Stimulated activated CD4-positive, alpha-beta T cell treated with anti-CD3 and anti-CD28 coated beads, Interleukin-4, amount 100 ng/mL, for 1 hour (primary cell): ENCODE measurements around the gene SESN3.

Source experiments
- DNase-seq: peaks from one replicate; pipeline ENCODE4 v3.0.0-alpha.2; 2020

SESN3 gene

DNA sequence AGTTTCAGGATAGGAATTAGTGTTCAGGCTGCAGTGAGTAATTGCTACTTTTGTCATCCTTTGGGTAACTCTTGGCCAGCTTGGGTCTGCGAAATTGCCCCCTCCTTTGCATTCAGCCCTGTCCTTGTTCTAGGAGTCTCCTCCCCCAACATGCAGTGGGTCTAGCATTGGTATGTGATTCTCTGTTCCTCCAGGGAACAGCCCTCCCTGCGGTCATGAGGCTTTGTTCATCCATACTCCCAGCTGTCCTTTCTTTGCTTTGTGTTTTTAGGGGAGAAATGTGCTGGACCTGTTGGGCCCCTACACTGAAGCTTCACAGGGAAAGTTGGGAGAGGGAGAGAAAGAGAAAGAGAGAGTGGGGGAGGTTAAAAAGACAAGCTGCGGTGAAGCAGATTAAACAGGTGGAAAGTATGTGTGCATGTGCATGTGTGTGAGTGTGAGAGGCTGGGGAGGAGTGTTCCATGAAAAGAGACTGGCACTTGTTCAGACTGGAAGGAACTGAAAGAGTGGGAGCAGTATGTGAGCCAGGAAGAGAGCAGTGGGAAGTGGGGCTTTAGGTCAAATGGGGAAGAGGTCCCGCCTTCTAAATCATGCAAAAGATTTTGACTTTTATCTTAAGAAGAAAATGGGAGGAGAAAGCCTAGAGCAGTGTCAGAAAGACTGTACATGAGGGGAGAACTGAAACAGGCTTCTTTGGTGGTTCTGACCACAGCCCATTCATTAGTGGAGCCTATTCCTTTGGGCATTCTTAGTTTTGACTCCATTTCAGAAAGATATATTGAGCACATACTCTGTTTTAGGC, 17.9 kb upstream of the SESN3 start:
- no peak for DNase-seq

DNA sequence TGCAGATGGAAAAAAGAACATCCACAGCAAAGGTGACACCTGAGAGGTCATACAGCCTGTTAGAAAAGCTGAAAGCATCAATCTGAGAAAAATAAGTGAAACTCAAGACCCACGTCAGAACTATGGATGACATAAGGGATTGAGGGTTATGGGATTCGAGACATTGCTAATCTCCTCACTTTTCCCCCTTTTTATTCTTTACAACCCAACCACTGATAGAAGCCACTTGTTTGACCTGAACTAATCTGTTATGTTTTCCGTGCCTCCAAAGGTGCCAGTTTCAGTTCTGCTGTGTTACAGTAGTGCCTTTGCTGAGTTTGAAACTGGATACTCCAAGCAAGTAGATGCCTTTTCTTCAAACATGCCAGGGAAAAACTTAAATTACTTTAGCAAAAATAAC, 16.9 kb upstream of the SESN3 start:
- no peak for DNase-seq

DNA sequence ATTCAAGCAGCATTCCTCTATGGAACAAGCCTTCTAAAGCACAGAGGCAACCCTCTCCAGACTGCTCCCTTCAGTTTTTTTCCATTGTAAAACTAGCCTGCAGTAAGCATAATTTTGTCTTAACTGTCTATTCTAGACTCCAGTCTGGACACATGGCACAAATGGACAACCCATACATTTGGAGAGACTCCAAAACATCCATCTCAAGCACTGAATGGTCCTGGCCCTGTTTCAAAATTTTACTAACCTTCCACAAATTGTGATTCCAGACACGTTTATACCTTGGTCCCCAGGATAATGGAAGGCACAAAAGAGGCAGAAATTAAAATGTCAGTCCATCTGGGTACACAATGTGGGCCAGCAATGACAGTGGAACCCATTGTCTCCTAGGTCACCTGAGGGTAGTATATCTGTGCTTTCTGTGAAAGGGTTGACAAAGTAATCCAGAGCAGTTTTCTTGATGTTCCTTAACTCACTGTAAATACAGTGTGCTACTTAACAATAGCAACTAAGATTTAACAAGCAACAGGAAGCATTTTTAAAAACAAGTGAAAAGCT, 16.2 kb upstream of the SESN3 start:
- DNase-seq: no peak

DNA sequence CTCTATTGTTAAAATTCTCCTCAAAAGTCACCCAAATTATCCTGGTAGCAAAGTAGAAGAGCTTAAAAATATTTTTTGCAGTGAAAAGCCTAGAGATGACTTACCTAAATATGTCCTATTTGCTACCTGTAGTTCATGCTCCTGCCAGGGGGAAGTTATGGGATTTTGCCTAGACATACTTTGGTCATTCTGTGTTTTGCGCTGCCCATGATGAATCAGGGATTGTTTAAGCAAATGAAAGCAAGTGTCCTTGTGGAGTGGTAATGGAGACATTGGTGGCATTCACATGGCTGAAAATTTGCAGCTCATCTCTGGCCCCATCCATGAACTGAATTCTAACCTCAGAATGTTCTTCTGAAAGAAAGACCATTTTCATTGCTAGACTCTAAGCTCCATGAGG, 14.6 kb upstream of the SESN3 start:
- no peak for DNase-seq

DNA sequence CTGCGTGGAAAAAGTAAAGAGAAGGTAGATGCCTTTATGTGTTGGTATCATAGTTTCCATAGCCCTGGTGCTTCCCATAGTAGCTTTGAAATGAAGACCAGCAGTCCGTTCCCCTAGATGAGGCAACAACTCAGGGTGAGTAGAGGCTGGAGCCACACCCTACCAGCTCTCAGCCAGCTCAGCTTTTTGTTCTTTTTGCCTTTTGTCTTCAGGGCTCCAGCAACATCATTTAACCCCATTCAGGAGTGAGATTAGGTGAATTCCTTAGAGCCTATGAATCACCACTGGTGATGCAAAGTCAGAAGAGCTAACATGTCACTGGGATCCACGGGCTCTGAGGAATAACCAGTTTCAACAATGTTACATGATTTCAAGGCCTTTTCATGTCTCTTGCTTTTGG, 14.0 kb upstream of the SESN3 start:
- no peak for DNase-seq

DNA sequence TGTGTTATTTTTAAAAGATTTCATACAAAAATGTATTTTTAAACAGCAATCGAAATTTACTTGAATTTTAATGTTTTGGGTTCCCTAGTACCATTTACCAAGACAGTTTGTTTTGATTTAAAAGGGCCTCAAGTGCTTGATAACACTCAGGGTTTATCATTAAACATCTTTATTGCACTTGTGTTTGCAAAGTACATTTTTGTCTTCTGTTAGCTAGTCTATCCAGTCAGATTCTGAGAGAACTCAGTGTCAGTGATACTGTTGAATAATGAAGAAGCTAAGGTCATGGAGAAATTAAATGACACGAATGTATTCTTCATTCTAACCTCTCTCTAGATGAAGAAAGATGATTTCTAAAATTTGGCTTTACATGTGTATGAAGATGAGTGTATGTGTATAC, 12.7 kb upstream of the SESN3 start:
- no peak for DNase-seq

DNA sequence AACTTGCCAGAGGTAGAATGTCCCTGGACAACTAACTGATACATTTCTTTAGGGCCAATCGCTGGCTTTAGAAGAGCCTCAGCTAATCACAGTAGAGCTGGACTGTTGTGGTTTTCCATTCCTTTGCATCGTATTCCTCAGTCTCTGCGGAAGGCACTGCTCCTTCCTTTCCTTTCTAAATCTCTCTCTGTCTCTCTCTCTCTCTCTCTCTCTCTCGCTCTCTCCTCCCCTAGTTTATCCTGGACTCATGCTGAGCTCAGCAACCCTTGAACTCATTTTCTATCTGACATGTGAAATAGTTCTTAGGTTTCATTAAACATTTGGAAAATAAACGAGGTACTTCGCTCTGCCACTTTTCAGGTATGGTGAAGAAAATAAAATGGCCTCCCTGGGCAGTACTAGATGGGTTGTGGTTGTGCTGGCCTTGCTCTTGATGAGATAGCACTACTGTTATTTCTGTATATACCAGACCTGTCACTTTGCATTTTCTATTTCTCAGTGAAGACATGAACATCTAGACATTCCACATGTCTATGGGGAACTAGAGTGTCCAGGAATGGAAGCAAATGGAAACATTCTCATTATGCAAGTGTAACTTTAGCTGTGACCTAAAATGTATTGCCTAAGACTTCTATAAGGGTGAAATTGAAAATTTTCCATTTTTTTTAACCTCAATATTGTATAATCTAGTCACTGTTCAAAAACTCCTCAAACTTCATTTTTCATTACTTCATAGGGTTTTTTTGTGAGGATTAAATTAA, 12.0 kb upstream of the SESN3 start:
- no peak for DNase-seq

DNA sequence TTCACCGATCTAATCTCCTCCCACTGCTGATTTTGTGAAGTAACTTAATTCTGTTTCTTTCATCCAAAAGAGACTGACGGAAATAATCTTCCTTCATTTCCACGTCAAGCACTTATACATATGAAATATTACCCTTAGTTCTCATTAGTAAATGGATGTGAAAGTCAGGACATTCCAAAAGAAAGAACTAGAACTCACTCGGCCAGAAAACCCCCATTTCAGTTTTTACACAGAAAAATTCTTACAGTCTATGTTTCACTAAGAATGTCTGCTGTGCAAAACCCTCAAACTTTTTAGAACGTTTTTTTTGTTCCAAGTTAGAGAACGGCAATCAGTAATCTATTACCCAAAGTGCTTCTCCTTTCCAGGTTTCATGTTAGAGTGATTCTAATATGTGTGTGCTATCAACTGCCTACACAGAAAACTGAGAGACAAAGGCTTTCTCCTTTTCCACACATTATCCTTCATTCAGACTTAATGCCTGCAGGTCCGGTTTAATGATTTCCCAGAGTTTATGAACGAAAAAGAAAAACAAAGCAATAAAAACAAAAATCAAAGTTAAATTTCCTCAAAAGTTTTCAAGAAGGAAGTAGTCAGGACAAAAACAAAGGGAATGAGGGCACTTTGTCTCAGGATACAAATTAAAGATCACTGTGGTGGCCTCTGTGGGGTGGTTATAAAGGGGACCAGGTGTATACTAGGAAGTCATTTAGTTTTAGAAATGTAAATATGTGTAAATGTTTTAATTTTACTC, 11.3 kb upstream of the SESN3 start:
- DNase-seq: no peak

DNA sequence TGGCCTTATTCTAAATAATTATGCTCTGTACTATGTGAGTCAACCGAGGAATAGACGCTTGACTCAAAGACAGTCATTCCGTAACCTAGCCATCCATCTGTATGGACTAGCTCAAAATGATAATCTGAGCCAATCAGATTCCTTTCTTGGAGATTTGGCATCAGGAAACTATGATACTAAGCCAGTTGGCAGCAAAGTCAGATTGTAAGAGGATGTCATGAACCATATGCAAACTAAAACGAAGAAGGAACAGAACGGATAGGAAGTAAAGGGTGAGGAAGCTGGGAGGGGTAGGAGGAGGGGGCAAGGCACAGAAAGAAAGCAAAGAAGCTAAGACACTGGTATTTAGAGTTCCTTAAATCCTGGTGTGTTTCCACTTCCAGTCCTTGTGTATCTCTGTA, 10.7 kb upstream of the SESN3 start:
- DNase-seq: no peak

DNA sequence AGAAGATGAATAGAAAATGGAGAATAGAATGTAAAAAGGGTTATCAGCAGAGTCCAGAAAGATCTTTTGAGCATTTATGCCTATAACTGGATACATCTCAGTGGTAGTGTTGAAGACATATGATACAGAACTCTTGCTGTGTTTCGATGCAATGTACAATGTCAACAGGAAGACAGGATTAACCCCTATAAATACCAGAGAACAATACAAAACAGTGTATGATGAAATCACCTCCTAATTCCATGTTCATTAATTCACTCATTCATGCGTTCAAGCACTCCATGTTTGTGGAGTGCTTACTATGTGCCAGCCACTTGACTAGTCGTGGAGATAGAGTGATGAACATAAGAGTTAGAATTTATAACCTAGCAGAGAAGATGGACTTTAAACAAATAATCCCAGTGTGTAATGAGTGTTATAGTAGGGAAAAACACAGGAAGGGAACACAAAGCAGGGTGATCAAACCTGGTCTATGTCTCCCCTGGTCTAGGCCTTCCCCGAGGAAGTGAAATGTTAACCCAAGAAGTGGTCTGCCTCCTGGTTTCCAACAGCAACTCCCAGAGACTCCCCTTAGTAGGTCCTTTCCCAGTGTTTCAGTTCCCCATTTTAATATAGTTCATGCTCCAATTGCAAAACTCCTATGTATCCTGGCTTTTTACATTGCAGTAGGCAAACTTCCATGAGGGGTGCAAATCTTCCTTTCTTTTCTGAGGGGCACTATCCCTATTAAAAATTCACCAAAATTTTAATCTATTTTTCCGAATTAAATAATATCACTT, 9.1 kb upstream of the SESN3 start:
- no peak for DNase-seq

DNA sequence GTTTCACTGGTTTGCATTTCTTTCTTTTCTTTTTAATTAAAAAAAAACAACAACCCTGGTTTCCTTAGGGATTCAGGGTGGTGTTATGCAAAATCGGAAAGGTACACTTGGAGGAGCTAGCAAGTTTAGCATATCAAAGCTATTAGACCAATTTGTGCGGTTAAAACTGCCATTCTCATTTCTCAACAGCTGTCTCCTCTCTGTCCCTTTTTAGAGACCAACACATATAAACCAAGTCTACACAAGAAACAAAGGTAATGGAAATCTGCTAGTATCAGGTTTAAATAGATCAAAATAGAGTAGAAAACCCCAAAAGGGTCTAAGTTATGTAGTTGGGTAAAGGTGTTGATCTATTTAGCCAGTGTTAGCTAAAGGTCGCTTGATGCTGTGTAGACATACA, 1.7 kb upstream of the SESN3 start:
- DNase-seq: no peak

DNA sequence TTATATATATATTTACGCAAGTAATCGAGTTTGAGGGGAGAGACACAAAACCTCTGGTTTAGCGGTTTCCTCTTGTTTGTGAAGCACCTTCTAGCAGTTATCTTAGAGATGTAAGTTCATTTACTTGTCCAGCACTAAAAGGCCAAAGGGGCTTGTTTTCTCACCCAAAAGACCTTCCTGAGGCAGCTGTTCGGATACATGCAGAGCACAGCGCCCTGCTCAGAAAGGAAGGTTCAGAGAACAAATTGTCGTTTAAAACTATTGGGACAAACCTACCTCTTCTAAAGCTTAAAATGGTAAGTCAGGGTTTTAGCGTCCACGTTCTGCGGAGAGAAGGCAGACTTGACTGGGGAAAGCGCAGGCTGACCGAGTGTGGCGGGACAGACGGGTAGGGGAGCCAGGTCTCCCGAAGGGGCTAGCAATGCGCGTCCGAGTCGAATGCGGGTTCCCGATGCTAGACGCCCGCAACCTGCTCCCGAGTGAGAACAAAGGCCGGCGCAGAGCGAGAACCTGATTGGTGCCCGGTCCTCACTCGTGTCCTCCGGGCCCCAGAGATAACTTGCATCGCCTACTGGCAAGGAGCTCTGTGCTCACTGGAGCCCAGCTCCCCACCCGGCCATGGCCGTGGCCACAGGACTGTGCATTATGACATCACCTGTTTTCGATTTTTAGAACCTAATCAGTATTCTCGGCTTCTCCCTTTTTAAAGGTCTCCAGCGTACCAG, 1.0 kb upstream of the SESN3 start:
- peak; percentile 62 for DNase-seq

DNA sequence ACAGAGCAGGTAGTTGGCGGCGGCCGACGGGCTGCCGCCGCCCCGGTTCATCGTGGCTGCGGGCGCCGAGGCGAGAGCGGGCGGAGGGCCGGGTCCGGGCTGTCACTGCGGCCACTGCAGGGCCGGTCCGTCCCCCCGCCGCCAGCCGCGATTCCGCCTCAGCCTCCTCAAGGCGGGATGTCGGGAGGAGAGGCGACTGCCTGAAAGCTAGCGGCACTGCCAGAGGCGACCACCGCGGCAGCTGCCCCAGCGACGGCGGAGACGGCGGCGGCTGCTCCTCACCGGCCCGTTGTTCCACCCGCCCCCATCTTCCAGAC, 234 bp downstream of the SESN3 start:
- DNase-seq: no peak

DNA sequence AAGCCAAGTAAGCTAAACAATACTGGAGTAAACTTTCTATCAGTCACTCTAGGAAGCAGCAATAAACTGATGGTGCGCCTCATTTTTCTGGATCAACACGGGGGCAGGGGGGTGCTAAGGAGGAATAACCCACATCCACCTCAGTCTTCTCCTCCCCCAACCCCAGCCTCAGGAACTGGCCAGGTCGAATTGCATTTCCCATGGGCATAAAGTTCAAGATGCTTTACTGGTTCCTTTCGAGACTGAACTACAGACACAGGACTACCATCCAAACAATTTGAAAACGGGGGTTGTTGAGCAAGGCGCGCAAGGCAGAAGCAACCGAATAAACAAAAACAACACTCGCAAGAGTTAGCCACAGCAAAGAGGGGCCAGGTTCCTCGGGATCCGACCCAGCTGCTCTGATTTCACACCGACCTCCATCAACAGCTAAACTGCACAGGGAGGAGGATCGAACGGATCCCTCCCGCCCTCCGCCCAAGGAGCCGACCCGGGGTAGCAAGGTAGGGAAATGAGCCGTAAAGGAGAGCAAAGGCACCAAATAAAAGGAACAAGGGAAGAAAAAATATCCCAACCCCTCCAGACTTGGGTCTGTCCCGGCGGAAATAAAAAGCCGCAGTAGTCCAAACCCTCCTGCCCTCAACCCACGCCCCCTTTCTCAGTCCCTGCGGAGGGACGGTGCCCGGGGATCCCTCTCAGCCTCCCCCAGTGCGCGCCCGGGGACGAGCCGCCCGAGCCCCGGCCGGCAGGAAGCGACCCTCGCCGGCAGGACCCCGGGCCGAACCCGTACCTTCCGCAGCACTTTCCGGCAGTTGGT, 801 bp downstream of the SESN3 start:
- DNase-seq: peak; percentile 26

DNA sequence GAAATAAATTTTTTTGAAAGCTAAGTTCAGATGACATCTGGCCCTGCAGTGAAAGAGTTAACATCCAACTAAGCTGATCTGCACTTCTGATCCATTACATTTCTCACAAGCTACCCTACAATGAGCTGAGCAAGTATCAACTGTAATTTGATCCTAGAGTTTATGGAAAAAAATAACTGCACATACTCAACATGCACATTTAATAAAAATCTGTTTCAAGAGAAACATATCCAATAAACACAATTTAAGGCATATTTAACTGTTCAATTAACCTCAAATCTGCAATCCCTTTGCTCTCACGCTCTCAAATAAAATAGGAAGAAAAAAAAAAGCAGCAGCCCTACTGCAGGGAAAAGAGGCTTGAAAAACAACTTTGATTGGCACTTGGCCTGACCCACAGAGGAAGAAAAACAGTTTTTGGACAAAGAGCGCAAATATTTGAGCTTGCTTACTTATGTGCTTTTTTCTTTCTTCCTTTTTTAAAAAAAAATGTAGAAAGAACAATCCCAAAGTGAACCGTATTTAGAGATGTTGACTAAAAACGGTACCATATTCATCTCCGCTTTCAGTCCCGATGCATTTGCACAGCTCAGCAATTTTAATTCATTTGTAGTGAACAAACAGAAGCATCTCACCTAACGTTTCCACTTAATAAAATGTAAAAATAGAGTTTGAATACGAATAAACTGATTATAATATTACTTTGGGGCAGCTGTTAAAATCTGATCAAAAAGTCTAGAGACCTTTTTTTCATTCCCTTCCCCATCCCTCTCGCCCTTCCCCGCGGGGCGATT, 1.6 kb downstream of the SESN3 start:
- no peak for DNase-seq

DNA sequence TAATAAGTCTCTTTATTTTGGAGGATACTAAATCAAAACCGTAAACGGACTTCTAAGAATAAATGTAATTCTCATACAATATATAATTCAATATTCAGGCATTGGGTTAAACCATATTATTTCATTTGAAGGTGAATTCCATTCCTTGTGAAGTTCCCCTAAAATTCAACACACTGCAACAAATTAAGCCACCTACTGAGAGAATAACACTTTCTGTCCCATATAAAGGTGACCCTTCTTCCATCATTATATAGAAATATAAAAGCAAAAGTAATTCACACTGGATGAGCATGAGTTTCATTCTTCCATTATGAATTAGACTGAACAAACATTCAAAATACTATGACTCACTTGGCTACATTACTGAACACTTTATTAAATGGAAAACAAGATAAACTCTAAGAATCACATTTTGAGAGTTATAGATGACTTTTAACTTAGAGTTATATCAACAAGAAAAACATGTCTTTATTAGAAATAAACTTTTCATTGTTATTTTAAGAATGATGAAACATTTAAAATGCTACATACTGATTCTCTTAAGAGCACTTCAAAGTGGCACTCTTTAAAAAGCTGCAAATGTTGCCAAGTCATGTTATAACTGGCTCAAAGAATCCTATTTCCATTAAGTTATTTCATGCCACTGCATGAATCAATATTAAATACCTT, 2.8 kb downstream of the SESN3 start:
- no peak for DNase-seq

DNA sequence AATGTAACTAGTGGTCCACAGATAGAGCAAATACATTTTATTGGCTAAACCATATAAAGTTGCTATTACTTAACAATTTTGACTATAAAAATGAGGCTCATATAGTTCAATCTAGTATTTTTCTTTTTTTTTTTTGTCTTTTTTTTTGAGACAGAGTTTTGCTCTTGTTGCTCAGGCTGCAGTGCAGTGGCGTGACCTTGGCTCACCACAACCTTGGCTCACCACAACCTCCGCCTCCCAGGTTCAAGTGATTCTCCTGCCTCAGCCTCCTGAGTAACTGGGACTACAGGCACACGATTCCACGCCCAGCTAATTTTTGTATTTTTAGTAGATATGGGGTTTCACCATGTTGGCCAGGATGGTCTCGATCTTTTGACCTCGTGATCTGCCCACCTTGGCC, 3.9 kb downstream of the SESN3 start:
- DNase-seq: peak; percentile 4

DNA sequence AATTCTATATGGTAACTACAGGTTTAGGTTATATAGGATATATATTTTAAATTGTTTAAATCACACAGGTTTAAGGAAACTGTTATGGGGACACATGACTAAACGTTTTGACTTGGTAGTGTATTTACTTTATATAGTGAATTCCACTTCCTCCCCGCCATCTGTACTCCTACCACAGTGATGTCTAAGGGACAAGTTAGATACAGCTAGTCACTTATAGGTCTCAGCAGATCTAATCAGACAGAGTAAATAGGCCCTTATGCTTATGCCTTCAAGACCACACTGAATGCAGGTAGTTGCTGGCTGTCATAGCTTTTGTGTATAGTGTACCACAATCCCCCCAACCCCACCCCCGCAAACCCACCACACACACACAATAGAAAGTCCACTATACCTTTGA, 8.2 kb downstream of the SESN3 start:
- no peak for DNase-seq

DNA sequence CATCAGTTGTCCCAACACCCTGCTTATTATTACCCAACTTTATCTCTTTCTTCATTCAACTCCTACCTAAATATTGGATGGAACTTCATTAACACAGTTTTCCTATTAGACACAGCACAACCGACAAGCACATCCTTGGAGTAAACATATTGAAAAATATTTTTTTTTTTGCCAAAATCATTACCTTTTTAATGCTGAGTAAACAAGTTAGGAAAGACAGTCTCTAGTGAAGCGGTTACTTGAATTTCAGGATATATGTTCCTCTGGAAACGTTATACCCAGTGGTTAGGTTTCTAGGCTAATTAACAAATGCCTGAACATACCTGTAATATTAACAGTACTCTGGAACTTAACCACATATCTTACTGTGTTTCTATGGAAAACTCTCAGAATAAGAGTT, 11.4 kb downstream of the SESN3 start:
- no peak for DNase-seq

DNA sequence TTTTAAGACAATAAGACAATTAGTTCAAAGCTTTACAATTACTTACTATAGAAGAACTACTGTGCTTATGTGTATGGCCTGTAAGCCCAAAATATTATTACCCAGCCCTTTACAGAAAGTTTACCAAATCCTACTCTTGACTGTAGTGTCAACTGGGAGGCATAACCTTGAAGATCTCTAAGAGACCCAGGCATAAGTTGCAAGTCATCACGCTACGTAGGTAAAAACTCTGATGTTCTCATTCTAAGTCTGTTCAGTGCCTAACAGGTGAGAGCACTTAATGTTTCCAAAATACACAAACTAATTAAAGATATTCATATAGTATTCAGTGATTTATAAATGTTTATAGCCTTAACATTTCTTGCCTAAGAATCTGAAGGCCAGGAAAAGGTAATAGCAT, 12.9 kb downstream of the SESN3 start:
- no peak for DNase-seq
